Stimulated activated CD4-positive, alpha-beta T cell treated with anti-CD3 and anti-CD28 coated beads, TNF-alpha, amount 100 ng/mL, for 4 hours (primary cell): ENCODE results near the gene CTTNBP2.

Experiments
- DNase-seq, 3 experiments: peaks; one replicate each; pipeline ENCODE4 v3.0.0-alpha.2; 2020; ENCODE audit warnings: low read depth in 3 of 3

The CTTNBP2 gene

DNA sequence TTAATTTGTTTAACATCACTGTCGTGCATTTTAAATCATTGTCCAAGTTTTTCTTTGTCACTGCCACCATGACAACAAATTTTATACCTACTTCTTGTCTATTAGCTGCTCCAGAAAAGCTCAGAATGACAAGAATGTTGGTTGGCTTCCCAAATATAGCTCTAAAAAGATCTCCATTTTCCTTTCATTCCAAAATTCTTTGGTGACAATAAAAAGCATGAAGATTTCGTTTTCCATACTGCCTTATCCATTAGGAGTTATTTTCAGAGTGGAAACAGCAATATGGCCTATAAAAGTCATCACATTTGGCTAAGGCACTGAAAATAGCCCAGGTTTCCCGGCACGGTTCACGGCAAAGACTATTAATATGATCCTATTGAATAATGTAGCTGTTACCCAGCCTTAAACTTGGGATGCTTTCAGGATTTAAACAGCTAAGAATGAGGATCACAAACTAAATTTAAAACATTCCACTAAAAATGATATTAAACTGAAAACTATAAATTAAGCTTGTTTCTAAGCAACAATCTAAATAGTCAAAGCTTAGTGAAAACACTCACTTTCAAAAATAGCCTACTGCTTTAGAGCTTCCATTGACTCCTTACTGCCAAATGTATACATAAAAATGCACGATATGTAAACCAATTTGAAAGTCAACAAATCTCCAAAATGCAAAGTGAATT is 2.7 kb downstream of the CTTNBP2 start:
- no peak for DNase-seq

DNA sequence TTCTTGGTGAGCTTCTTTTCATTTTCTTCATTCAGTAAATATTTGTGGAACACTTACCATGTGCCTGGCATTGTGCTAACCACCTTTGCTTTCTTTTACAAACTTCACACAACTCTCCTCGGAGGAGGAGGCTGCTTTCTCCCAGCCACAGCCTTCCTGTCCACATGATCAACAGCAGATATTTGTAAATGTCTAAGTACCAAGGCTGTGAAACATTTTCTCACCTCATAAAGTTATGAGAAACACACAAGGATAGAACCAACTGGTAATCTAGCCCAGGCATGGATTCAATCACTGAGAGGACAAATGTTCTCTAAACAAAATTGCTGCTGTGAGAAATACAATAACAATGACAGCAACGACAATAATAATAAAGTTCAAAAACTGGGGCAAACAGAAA is 3.9 kb downstream of the CTTNBP2 start:
- DNase-seq = no peak

DNA sequence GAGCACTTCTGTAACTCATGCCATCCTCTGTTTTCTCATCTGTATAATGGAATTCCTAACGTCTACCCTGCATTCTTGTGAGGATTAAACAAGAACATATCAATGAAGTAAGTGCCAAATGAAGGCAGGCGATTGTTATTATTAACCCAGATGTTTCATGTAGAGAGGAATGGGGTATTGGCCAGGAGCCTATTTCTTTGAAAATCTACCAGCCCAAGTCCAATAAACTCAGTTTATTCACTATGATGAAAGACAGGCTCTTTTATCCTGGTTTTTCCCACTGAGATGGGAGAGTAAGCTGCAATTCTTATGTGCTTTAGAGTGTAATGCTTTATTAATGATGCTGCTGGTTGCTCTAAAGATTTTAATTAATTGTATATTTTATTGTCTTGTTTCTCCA is 9.6 kb downstream of the CTTNBP2 start:
- no peak for DNase-seq

DNA sequence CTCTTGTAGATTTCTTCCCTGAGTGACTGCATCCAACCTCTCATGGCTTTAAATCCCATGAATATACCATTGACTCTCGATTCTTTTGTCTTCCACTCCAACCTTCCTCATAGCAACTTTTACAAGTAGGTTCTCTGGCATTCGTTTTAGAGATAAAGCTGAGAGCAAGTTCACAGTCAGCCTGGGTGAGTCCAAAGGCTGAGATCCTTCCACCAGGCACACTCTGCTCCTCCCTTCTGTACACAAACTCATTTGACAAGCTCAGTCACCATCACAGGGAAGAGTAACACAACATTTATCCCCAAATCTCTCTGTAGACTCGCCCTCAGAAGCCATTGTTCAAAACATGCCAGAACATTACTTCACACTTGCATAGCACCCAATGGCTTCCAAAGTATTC is 10.9 kb downstream of the CTTNBP2 start:
- DNase-seq = no peak

DNA sequence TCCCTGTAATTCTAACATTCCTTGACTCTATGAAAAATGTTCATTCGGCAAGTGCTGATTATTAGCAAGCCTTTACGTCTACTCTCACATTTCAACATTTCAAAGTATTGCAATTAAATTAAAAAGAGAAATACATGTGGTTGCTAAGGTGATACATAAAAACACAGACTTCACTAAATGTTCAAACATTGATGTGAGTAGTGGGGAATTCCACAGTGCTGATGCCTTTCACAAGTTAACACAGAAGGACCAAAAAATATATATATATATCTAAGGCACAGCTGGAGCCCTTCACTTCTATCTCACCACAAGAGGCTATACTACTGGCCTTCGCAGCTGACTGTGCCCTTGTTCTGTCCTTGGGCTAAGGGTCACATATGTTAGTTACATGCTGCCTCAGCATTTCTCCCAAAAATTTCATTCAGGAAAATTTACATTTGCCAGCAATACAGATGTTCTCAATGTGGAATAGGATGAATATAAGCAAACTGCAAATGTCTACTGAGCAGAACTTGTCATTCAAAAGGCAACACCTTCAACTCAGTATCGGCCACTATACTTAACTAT is 13.9 kb downstream of the CTTNBP2 start:
- no peak for DNase-seq

DNA sequence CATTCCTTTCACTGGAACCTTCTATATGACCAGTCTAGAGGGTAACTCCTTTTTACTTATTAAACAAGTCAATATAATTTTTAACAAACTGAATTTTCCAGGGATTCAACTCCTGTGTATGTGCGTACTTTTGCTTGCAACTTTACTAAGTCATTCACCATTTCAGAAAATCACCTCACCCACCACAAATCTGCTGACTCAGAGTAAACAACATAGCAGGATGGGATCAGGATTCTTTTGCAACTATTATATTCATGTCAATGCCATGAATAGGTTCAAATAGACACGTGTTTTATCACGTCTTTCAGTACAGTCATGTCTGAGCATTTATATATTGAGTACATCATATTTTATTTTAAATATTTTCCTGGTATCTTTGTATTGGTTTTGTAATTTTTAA is 14.5 kb downstream of the CTTNBP2 start:
- no peak for DNase-seq

DNA sequence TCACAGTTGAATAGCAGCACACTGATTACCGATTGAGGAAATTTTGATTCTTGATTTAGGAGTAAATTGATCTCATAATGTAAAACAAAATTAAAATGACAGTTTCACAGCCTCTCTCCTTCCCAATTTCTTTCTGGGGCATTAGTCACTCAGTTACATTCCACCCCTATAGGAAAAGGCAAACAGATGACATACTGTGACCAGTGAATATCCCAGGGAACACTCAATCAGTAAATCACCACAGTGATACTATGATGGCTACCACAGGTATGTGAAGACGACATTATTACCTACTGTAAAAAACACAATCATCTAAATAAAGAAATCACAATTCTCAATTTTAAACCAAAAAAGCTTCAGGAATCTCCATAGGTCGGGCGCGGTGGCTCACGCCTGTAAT is 15.5 kb downstream of the CTTNBP2 start:
- no peak for DNase-seq

DNA sequence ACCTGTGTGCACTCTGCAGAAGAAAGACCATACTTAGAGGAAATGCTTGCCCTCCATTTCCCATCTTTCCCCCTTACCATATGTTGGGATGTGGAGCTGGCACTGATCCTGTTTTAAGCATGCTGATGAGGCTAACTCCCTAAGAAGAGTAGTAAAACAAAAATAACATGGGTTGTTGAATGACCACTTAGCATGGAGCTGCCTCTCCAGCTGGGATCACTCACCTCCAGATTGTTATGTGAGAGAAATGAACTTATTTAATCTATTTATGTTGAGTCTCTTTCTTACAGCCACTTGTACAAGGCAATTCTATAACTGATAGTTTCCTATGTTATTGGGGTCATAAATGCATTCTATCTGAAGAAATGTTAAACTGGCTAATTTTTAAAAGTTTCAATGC is 17.0 kb downstream of the CTTNBP2 start:
- no peak for DNase-seq

DNA sequence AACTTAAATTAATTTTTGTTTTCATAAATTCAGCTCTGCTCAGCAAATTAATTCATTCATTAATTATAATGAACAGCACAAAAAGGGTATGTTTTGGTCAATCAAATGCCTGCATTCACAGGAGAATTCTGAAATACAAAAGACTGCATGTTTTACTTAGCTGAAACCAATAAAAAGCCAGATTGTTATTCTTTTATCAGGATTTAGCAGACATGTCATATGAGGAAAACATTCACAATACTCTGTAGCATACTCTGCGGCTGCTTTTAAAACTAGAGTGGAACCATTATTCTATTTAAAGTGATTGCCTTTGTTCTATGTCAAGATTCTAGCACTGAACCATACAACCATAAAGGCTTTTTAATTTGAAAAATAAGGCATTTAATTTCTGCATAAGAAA is 19.1 kb downstream of the CTTNBP2 start:
- DNase-seq = no peak

DNA sequence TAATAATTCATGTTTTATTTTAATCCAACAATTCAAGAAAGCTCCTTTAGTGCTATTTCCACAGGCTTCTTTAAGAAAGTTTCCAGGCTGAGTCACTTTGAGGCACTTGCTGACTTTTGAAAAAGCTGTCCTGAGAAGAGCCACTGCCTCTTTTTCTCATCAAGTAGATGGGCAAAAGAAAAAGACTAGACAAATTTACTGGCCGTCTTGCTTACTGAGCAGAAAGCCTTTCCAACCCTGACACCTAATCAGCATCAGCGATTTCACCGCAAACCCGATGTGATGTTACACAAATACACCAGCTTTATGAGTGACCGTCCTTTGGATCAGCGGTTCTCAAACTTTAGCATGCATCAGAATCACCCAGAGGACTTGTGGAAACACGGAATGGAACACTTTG is 24.3 kb downstream of the CTTNBP2 start:
- DNase-seq = no peak

DNA sequence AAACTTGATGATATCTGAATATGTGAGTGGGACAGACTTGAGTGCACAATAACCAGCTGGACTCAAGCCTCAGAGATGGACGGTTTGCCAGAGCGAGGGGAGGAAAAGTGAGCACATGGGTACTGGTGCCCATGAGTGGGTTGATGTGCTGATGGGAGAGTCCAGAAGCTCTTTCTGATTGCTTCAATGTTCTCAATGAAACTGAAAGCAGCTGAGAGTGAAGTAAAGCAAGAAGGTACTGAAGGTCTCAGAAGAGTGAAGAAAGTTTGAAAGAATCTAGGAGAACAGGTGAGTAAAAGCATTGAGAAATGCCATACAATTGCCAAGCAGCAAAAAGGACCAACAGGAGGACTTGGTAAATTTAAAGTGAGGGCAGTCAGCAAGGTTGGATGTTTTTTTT is 28.6 kb downstream of the CTTNBP2 start:
- no peak for DNase-seq

DNA sequence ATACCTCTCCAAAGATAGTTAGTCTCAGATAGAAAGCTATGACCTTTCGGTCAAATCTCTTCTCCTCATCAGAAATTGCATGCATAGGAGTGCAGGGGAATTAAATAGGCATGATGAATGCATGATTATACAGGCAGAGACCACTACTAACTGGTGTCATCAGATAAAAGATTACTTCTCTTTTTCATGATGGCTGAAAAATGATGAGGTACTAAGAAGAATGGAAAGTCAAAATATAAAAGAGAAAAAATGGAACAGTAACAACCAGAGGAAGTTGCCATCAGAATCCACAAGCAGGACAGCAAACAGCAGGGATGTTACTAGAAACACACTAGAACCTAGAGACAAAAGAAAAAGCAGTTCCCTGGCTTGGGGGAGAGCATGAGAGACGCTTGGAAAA is 31.6 kb downstream of the CTTNBP2 start:
- DNase-seq = no peak

DNA sequence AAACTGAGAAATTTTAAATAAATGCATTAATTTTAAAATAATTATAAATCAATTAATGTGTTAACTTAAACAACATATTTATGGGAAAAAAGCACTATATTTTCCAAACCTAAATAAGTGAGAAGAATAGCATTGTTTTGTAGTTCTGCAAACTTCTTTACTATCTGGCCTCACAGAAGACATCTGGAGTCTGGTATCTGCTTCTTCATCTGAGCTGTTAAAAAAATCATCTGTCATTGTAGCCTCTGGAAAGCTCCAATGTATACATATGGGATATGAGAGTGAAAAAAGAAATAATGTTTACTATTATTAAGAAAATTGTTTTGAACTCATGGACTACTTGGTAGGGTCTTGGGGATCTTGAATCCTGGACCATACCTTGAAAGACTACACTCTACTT is 32.2 kb downstream of the CTTNBP2 start:
- no peak for DNase-seq

DNA sequence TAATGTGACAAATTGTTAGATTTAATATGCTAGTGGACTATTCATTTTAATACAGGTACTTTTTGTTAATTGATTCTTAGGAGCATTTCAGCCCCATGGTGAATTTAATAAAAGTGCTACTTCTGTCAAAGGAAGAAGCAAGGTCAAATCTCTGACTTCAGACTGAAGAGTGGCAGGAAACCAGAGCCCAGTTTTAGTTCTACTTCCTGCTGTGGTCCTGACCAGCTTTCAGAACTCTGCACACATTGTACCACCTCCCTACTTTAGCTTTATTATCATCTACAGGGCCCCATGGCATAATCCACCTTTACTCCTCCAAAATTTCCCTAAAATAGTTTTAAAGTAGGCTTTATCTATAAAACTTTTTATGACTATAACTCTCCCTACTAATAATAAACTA is 33.7 kb downstream of the CTTNBP2 start:
- no peak for DNase-seq

DNA sequence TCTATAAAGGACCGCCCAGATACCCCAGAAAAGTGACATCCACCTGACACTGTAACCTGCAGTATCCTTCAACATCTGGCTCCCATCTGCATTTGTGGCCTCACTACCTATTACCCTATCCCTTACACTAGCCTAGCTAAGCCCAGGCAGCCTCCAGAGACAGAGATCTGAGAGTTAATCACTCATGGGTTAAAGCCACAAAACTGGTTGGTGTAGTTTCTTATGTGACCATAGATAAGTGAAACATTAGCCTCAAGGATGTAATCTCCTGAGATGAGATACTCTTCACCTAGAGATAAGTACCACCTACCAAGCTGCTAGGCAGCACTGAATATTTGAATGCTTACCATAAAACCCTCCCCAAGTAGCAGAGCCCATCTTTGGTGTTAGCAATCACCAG is 35.4 kb downstream of the CTTNBP2 start:
- DNase-seq = no peak

DNA sequence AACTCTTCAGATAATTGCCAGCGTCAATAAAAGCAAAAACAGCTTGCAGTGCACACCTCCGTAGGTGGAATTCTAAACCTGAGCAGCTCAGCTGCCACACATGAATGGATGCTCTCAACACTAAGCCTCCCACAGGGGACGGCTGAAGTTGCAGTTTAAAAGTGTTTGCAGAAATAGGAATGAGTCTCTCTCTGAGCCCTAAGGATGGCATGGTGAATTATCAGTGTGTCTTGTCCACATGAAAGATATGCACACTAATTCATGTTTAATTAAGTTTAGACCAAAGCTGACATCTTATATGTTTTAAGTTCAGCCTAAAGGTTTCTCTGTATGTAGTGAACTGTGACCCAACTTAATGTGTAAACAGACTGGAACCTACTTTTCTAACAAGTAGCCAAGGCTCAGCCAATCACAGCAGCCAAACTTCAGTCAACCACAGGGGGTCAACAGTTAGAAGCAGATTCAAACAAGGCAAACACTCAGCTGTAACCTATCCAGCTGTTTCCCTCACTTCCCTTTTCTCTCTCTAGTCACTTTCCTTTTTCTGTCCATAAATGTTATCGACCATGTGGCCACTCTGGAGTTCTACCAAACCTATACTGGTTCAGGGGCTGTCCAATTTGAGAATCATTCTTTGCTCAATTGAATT is 38.1 kb downstream of the CTTNBP2 start:
- no peak for DNase-seq

DNA sequence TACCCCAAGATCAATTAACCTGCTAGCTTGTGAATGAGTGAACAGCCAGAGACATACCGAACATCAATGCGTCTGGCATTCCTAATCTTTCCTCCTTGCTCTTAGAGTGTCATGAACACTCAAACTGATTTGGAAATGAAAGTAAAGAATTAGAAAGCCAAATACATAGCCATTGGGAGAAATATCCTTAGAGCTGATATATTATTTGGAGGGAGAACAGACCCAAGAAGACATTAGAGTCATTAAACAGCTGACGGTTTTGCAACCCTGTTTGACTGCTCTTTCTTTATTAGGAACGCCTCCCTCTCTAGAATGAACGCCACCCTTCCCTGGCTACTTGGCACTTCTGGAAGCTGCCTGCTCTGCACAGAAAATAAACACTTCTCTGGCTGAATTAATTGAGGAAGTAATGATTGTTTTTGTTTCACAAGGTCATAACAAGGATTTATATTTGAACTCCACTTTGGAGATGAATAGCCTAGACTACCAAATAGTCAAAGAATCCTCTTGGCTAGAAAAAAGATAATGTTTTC is 42.8 kb downstream of the CTTNBP2 start:
- no peak for DNase-seq

DNA sequence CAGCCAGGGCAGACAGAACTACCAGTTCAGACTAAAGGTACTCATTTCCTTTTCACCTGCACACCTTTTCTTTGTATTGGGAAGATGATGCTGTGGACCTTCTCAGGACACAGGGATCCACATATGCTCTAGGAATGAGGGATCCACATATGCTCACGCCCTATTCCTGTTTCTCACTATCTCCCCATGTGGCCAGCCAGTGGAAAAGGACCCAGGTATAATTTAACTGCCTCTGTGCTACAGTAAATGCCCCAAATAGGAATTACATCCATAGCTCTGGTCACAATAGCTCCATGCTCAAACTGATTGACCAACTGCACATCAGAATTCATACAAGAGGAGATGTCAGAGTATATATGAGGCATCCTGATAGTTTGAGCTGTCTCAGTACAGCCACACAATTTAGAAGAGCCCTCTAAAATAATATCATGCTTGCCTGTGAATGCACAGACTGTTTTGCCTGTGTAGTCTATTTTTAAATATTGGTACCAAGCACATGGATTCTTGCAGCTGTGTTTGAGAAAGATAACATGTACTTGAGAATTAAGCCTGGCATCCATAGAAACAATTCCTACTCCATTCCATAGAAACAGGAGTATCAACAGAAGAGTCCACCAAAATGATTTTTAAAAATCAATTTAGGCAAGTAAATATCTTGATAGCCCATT is 43.7 kb downstream of the CTTNBP2 start:
- no peak for DNase-seq

DNA sequence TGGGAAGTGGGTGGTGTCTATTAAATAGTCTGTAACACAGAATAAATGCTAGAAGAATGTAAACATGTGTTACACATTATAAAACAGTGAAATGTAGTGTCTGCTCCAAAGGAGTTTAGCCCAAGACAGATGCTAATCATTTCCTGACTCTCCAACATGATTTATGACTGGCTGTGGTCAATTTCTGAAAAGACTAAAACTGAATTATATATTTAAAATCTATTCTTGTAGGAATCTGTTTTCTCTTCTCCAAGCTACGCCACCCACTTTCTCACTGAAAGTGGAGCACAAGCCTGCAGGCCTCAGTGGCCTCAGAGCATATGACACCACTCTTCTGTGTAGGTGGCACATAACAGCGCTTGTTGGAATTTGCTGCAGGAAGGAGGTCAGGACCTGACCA is 44.4 kb downstream of the CTTNBP2 start:
- DNase-seq = no peak

DNA sequence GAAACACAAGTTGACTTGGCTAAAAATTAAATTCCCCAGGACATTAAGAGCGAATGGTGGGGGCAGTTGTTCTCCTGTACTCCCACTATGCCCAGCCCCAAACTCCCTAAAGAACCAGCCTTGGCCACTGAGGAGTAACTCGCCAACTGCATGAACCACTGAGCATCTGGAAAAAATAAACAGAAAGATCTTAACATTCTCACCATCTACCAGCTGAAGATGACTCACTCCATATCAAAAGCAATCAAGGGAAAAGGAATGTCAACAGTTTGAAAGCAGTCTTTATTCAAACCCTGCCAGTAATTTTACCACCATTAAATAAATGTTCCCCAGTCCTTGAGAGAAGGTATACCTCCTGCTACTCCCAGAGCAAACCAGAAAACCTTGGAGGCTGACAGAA is 45.4 kb downstream of the CTTNBP2 start:
- DNase-seq = no peak

DNA sequence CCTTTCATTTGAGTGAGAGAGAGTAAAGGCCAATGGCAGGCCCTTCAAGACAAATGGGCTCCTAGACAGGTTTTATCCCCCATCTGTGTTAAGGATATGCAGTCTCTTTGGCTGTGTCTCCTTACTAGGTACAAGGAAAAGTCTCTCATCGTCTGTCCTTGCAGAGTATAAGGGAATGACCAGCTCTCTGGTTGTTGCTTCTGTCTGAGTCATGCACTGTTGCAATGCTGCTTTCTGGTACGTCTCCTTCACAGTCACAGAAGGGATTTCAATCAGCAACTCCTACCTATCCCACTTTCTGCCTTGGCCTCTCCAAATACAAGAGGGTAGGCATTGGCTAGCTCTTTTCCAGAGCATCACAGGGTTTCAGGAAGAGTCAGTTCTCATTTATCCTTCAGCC is 48.1 kb downstream of the CTTNBP2 start:
- no peak for DNase-seq

DNA sequence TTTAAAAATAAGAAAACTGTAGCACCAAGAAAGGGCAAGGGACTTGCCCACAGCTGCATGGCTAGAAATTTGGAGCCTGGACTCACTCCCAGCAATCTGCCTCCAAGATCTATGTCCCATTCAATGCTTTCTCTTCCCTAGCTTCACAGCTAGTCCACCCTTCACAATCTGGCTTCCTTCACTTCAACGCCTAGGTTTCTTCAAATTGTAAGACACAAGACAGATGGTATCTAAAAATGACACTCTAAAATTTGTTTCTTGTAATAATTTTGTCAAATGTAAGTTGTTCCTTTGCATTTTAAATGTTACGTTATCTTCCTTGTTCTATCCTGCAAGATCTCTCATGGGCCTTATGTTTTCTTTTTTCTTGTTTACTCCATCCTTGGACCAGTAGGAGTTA is 48.6 kb downstream of the CTTNBP2 start:
- no peak for DNase-seq

DNA sequence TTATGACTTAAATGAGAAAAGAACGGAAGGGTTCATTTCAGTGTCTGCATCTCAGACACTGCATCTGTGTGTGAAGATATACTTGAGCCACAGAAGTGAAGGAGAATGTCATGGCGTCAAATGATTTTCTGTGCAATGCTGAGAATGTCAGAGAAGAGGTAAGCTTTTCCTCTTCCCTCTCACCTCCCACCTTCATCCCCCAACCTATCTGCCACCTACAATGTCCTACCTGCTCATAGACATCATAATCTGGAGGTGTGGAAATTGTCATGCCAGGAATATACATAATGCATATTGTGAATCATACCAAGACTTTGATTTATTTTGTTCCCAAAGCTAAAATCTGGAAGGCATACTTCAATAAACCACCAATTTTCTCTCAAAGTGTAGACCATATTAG is 53.7 kb downstream of the CTTNBP2 start:
- no peak for DNase-seq
